Measurements from ENCODE around the gene SSUH2. TPM values are rescaled to one million over a fixed set of nuclear protein-coding genes. Genes with fewer than 3 reads are reported as not detected.

The SSUH2 gene
- total RNA-seq, 1 donor from 2014 or later, result not detected

GRCh38 chr3:8571256-8571655, 73.3 kb downstream of the SSUH2 start:
- peak in 1 of 2 donors; percentile 56 for DNase-seq (ENCODE audit: low spot score in 2 of 2)
- intact Hi-C loops (cut with DNase I), result no loop called here
- no peak overlapping the region for H3K4me3 ChIP-seq

More at GRCh38 chr3:8571256-8571655, 73.3 kb downstream of the SSUH2 start:
- H3K4me1 ChIP-seq, result peaks cover 14 to 46% of the 10 kb centered on the region in 2 donors
- H3K27me3 ChIP-seq, result no peaks in the 10 kb centered on the region
- H3K27ac ChIP-seq, result peak overlapping the region; percentile 34 to 48
- TF ChIP-seq CTCF (IDR thresholded peaks at IDR 0.05), result no peak
- peaks cover 52 to 97% of the 10 kb centered on the region in 2 donors for H3K36me3 ChIP-seq
- no peaks in the 10 kb centered on the region for H3K9me3 ChIP-seq

Other genes with a start within 250 kb of the SSUH2 start
- gene LMCD1, start 143.0 kb downstream of the SSUH2 start, total RNA-seq, result 634 TPM
- not detected for gene CAV3, start 89.0 kb upstream of the SSUH2 start, total RNA-seq
- 150 TPM for gene OXTR, start 124.8 kb upstream of the SSUH2 start, total RNA-seq

All from ascending aorta (tissue), 2 donors.